Measurements from ENCODE around the gene SPRED2.

SPRED2 gene

DNA sequence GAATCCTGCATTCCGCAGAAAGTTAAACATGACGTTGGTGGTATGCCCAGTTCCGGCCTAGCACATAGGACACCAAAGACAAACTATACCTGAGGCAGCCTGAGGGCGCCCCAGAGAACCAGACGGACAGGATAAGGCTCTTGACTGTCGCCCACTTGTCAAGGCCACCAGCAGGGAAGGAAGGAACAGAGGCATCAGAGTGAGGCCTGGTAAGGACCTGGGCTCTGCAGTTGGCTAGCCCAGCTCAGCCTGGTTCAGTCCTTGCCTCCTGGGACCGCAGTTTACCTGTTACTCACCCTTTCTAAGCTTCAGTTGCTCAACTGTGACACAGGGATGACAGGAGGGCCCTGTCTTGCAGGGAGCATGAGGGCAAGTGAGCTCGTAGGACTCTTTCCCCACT, 122.7 kb downstream of the SPRED2 start:
- no peak overlapping the region for H3K9ac ChIP-seq (ENCODE audit: low read depth, low read length)
- no peak overlapping the region for H2AFZ ChIP-seq (ENCODE audit: low read depth, low read length)
- no peaks in the 10 kb centered on the region for H3K9me3 ChIP-seq (ENCODE audit: insufficient read depth, low read length, severe bottlenecking)
- H3K79me2 ChIP-seq (ENCODE audit: insufficient read depth, low read length) = no peaks in the 10 kb centered on the region
- H3K4me2 ChIP-seq (ENCODE audit: insufficient read depth, low read length) = no peak overlapping the region
- no peak overlapping the region for H3K4me3 ChIP-seq (ENCODE audit: low read depth in 1 of 2, low read length in 2 of 2)
- DNase-seq (no peak), ATAC-seq (ENCODE audit: insufficient read depth, low read depth) (no peak)
- TF ChIP-seq EZH2 (IDR thresholded peaks at IDR 0.05; ENCODE audit: borderline replicate concordance, low read depth, low read length, severe bottlenecking) (no peak), CTCF (IDR thresholded peaks at IDR 0.05; ENCODE audit: borderline replicate concordance, extremely low read depth, low read length, poor library complexity, severe bottlenecking) (no peak)
- H3K27me3 ChIP-seq (ENCODE audit: insufficient read depth, low read length, poor library complexity) = no peaks in the 10 kb centered on the region
- peaks cover 57% of the 10 kb centered on the region for H3K36me3 ChIP-seq (ENCODE audit: insufficient read depth, low read length)
- H3K4me1 ChIP-seq (ENCODE audit: insufficient read depth, low read length) = 0 out of 2 replicates have a peak, but pooled peaks cover 6% of the 10 kb centered on the region
- no peak overlapping the region for H3K27ac ChIP-seq (ENCODE audit: low read length)
- H4K20me1 ChIP-seq (ENCODE audit: insufficient read depth, low read length) = peaks cover 6% of the 10 kb centered on the region; the same call in 1 of the 2 replicates

- H3K9ac ChIP-seq (ENCODE audit: low read depth, low read length) = no peak overlapping the region
- H3K4me1 ChIP-seq (ENCODE audit: insufficient read depth, low read length) = peaks cover 29% of the 10 kb centered on the region
- no peak overlapping the region for H2AFZ ChIP-seq (ENCODE audit: low read depth, low read length)
- TF ChIP-seq EZH2 (IDR thresholded peaks at IDR 0.05; ENCODE audit: borderline replicate concordance, low read depth, low read length, severe bottlenecking) (no peak), CTCF (IDR thresholded peaks at IDR 0.05; ENCODE audit: borderline replicate concordance, extremely low read depth, low read length, poor library complexity, severe bottlenecking) (no peak)
- H3K27me3 ChIP-seq (ENCODE audit: insufficient read depth, low read length, poor library complexity) = no peaks in the 10 kb centered on the region
- no peak overlapping the region for H3K27ac ChIP-seq (ENCODE audit: low read length)
- no peak for ATAC-seq (ENCODE audit: insufficient read depth, low read depth)
- no peaks in the 10 kb centered on the region for H4K20me1 ChIP-seq (ENCODE audit: insufficient read depth, low read length)
- H3K79me2 ChIP-seq (ENCODE audit: insufficient read depth, low read length) = no peaks in the 10 kb centered on the region
- no peak overlapping the region for H3K4me2 ChIP-seq (ENCODE audit: insufficient read depth, low read length)
- H3K9me3 ChIP-seq (ENCODE audit: insufficient read depth, low read length, severe bottlenecking) = no peaks in the 10 kb centered on the region
- H3K4me3 ChIP-seq (ENCODE audit: low read depth in 1 of 2, low read length in 2 of 2) = no peak overlapping the region
- DNase-seq = no peak
- H3K36me3 ChIP-seq (ENCODE audit: insufficient read depth, low read length) = peaks cover 21% of the 10 kb centered on the region; the same call in 1 of the 2 replicates
Measured at GRCh38 chr2:65305934-65306333, 126.5 kb downstream of the SPRED2 start.

DNA sequence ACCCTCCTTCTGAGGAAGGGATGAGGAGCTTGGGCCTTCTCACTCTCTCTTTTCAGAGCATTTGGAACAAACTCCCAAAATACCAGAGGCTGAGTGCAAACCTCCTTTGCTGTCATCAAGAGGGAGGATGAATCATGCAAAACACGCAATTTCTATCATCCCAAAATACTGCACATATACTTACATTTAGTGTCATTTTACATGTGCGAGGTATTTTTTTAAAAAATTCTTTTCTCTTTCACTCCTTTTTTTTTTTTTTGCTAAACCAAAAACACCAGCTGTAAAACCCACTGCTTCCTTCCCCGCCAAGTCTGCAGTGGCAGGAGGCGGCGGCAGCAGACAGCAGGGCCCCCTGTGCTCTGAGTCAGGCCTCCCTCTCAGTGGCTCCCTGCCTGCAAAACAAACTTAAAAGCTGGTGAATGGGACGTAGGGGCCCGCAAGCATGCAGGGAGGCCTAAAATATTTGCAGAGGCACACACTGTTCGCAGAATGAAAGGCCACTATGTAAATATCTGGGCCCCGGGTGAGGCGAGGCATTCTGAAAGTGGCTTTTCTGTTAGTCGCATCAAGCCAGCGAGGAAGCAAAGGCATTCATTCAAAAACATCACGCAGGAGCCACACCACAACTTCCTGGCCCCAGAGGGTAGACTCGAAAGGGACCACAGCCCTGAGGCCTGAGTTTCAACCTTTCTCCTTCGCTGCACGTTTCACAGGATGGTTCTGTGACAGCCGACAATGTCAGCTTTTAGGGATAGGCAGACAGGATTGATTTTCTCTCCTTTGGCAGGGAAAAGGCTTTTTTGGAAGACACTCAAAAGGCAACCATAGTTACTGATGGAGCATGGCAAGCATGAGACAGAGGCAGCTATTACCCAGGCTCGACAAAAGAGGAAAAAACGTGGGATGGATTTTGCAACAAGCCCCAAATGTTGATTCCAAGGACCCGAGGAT, 131.4 kb downstream of the SPRED2 start:
- H3K4me3 ChIP-seq (ENCODE audit: low read depth in 1 of 2, low read length in 2 of 2) = peak overlapping the region; percentile 8 to 54; a peak in 3 of 4 replicates
- H2AFZ ChIP-seq (ENCODE audit: low read depth, low read length) = peak overlapping the region; percentile 86

More for the DNA sequence above, 131.4 kb downstream of the SPRED2 start:
- Histone ChIP-seq H3K27ac (ENCODE audit: low read length) (peak overlapping the region; percentile 92), H3K9me3 (ENCODE audit: insufficient read depth, low read length, severe bottlenecking) (no peaks in the 10 kb centered on the region), H3K79me2 (ENCODE audit: insufficient read depth, low read length) (no peaks in the 10 kb centered on the region), H3K36me3 (ENCODE audit: insufficient read depth, low read length) (no peaks in the 10 kb centered on the region), H3K27me3 (ENCODE audit: insufficient read depth, low read length, poor library complexity) (no peaks in the 10 kb centered on the region), H3K4me2 (ENCODE audit: insufficient read depth, low read length) (peak overlapping the region; percentile 65), H4K20me1 (ENCODE audit: insufficient read depth, low read length) (no peaks in the 10 kb centered on the region), H3K9ac (ENCODE audit: low read depth, low read length) (peak overlapping the region; percentile 55), H3K4me1 (ENCODE audit: insufficient read depth, low read length) (peaks cover 50% of the 10 kb centered on the region)
- TF ChIP-seq EZH2 (IDR thresholded peaks at IDR 0.05; ENCODE audit: borderline replicate concordance, low read depth, low read length, severe bottlenecking) = no peak
- TF ChIP-seq CTCF (IDR thresholded peaks at IDR 0.05; ENCODE audit: borderline replicate concordance, extremely low read depth, low read length, poor library complexity, severe bottlenecking) = no peak
- DNase-seq (peak; percentile 89), ATAC-seq (ENCODE audit: insufficient read depth, low read depth) (peak; percentile 91)

Data from DND-41 (cell line).